Glomerular visceral epithelial cell (primary cell): ENCODE data around the gene IDI1.
"Not testable (repeated sequence)": the region's sequence is repeated elsewhere in the genome, so short reads cannot be mapped to it uniquely, and the experiment has no call there.

Source experiments
- DNase-seq: peaks from one replicate; pipeline ENCODE4 v3.0.0-alpha.2; 2016; ENCODE audit errors: extremely low spot score

IDI1 gene

DNA sequence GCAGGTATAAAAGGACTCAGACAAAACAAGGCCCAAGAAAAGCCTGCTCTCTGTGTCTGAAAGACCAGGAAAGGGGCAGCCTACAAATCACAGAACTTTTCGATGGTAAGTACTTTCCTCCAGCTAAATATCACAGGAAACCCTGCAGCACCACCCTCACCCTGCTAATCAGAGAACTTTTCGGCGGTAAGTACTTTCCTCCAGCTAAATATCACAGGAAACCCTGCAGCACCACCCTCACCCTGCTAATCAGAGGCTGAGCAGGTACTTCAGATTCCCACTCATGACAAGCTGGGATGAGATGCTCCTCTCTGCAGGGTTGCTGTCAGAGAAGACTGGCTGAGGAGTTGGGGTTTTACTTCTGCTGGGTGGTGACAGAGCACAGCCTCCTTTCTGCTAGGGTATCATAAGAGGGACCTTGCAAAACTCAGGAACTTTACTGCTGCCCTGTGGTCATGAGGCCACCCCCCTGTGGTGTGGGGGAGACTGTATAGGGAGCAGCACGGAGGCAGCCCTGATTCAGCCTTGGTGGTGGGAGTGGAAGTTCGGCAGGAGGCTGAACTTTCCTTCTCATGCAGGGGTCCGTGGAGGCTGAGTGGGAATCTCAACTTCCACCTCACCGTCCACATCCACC, 14.4 kb upstream of the IDI1 start:
- DNase-seq: no peak

DNA sequence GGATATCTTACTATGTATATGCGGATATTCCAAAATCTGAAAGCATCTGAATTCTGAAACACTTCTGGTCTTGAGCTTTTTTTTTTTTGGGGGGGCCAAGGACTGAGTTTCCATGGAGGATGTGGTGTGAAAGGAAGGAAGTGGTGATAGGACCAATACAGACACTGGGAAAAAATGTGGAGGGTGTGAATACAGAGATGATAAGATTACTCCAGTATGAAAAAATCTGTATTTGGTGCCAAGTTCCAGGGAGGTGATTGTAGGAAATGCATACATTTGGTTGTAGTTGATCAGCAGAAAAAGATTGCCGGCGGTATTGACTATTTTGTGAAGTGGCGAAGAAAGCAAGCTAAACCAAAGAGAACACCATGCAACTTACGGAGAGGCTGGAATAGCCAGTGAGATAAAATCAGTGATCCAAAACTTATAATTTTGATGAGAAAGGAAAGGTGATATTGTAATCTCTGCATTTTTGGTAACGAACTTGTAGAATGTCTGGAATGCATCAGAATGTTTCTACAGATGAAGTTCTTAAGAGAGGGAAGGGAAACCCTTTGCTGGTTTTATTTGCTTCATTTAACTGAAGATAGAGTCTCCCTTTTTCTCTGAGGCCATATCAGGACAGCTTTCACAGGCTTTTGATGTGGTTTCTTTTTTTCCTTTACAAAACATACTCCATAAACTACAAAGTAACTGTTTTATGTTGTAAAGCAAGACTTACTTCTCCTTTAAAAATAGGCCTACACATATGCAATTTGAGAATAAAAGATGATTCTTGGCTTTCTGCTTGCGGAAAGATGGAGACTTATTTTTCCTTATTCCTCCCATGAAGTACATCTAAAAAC, 13.2 kb upstream of the IDI1 start:
- no peak for DNase-seq

DNA sequence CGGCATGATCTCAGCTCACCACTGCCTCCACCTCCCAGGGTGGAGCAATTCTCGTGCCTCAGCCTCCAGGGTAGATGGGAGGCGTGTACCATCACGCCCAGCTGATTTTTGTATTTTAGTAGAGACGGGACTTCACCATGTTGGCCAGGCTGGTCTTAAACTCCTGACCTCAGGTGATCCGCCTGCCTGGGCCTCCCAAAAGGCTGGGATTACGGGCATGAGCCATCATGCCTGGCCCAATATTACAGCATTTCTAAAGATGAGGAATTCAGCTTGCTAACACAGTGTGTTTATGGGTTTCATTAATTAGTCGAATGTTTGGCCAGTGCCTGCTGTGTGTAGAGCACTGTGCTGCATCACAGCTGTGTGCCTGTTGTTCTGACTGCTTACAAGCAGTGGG, 11.0 kb upstream of the IDI1 start:
- DNase-seq: no peak

DNA sequence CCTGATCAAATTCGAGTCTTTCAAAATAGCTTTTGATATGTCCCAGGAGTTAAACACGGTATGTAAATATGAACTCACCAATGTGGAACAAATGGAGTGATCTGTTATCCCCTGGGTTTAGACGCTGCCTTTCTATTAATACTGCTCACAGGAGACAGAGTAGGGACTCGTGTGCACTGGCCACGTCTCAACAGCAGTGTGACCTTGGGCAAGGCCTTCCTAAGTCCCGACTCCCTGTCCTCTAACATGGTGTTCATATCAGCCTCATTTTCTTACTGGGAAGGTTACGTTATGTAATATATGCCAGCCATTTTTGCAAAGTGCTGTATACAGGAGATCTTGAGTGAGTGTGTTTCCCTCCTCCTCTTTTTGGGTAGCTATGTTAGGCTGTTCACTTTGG, 9.1 kb upstream of the IDI1 start:
- no peak for DNase-seq

DNA sequence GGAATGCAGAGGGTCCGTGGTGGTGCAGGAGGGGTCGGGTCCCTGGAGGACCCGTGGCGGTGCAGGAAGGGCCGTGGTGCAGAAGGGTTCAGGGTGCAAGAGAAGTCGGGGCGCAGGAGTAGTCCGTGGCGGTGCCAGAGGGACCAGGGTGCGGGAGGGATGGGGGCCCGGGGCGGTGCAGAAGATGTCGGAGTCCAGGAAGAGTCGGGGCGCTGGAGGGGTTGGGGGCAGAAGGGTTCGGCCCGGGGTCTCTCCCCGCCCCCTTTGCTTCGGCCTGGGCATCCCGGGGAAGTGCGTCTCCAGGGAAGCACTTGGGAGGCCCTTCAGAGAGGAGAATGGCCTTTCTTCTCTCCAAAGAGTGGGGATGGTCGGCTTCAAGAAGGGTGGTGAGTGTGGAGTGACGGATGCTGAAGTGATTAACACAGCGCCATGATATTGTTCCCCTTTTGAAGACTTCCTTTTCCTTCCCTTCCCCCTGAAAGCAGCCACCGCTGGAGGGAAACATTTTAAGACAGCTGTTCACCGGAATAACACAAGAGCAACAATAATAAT, 8.3 kb upstream of the IDI1 start:
- DNase-seq: no peak

DNA sequence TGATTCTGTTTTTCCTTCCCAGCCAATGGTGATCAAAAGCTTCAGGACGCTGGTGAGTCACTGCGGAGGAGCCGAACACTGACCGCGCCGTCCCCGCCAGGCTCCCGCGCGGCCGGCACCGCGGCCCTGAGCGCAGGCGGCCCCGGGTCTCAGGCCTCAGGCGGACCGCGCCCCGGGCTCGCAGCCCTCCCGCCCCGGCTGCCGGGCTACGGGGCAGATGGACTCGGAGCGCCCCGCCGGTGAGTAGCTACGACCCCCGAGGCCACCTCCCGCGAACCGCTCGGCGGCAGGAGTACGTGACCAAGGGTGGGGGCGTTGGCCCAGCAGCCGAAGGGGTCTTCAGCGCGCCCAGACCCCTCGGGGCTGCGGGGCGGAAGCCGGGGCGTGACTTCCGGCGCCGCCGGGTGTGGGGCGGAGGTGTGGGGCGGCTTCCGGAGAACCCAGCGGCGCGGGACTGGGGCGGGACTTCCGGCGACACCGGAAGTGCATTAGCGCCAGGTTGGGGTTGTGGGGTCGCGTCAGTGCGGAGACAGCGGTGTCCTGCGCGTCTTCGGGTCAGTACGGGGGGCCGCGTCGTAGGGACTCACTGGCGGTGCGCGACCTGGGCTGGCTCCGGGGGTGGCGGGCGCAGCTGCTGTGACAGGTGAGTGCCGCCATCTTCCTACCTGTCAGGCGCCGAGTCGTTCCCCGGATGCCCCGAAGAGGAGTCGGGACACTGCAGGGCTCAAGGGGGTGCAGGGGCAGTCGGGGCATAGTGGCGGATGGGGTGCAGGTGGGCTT, 7.6 kb upstream of the IDI1 start, which contains the start of gene WDR37:
WDR37 (plus strand) TSS at position 60 of the 780 bp plus-strand sequence. CDS start 15,771 bp downstream, outside the sequence.
- DNase-seq: peak; percentile 80

DNA sequence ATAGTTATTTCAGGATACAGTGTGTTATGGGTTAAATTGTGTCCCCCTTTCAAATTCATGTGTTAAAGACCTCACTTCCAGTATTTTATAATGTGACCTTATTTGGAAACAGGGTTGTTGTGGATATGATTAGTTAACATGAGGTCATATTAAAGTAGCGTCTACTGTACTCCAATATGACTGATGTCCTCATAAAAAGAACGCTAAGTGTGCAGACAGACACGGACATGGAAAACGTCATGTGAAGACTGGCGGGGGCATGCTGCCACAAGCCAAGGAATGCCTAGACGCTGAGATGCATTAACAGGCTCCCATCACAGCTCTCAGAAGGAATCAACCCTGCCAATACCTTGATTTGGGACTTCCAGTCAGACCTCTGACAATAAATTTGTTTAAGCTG, 5.8 kb upstream of the IDI1 start:
- no peak for DNase-seq

DNA sequence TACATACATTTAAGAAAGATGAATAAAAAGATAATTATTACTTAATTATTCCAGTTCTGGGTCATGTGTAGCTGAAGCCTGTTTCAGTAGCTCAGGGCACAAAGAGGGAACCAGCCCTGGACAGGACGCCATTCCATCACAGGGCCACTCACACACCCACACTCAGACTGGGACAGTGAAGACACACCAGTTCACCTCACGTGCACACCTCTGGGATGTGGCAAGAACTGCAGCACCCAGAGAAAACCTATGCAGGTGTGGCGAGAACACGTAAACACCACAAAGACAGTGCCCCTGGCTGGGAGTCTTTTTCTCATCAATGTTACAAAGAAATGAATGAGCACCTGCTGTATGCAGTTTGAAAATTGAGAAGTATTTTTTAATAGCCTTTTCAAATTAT, 1.6 kb upstream of the IDI1 start:
- DNase-seq: no peak

DNA sequence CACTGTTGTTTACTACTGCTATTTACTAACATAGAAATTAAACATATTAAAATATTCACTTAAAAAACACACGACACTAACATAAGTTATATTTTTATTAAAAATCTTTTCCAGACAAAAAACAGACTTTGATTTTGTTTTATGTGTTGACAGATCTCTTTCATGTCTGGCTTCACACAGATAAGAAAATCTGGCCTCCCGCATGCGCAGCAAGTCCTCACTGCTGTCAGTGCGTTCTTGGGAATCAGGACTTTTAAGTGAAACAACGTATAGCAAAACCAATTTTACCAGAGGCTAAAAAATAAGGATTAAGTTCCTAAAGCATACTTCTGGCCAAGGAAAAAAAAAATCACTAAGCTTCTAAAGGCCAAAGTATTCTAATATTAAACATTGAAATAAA, 1.2 kb upstream of the IDI1 start:
- no peak for DNase-seq

DNA sequence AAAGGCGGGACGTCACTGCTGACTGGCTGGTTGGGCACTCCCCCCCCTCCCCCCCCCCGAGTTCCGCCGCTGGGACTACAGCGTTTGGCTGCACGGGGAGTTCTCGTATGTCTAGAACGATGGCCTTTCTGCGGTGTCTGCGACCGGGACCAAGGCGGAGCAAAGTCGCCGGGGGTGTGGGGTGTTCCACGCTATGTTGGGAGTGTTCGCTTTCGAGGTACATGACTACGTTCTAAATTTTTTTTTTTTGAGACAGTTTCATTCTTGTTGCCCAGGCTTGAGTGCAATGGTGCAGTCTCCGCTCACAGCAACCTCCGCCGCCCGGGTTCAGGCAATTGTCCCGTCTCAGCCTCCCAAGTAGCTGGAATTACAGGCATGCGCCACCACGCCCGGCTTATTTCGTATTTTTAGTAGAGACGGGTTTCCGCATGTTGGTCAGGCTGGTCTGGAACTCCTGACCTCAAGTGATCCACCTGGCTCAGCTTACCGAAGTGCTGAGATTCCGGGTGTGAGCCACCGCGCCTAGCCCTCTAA, 573 bp upstream of the IDI1 start:
- no peak for DNase-seq

DNA sequence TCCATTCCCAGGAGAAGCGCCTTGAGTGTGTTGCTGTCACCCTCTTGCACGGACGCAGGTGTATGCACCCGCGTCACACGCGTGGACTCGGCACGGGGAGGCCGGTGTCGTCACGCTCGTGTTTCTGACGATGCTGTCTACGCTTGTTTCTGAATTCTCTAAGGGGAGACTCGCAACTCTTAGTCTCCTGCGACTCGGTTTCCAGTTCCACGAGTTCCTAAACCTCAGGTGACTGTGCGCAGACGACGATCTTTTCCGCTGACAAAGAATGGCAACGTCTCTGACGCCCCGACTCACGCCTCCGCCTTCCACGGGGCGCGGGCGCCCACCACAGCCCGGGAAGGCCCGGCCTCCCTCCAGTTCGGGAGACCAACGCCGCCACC, 579 bp downstream of the IDI1 start:
- no peak for DNase-seq

DNA sequence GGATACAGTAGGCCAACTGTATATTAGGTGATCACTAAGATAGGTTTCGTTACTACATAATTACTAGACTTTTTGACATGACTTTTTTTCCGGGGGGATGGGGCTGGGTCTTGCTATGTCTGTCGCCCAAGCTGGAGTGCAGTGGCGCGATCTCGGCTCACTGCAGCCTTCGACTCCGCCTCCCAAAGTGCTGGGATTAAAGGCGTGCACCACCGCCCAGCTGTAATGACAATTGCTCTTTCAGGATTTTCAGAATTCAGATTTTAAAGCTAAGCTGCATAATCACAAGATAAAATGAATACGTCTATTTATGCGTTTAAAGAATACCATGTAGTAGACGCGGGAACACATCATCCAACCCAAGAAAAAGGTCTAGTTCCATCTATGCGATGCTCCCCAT, 982 bp downstream of the IDI1 start:
- DNase-seq: no peak

DNA sequence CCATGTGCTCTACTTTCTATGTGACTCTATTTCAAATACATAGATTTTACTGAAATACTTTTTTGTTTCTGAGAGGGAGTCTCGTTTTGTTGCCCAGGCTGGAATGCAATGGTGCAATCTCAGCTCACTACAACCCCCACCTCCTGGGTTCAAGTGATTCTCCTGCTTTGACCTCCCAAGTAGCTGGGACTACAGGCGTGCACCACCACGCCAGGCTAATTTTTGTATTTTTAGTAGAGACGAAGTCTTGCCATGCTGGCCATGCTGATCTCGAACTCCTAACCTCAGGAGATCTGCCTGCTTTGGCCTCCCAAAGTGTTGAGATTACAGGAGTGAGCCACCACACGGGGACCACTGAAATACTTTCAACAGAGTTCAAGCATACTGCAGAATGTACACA, 3.5 kb downstream of the IDI1 start:
- no peak for DNase-seq

DNA sequence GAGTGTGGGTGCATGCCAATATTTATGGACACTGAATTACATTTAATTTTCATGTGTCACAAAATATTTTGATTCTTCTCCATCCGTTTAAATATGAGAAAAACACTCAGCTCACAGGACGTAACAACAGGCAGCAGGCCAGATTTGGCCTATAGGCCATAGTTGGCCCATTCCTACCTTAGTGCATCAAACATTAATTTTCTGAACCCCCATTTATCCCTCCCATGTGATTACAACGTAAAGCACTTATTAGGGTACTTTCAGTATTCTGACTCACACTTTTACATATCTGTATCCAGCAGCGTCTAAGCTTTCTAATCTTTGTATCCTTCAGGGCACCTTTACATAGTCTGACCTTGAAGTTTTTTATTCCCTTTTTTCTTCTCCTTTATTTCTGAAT, 4.0 kb downstream of the IDI1 start:
- no peak for DNase-seq

DNA sequence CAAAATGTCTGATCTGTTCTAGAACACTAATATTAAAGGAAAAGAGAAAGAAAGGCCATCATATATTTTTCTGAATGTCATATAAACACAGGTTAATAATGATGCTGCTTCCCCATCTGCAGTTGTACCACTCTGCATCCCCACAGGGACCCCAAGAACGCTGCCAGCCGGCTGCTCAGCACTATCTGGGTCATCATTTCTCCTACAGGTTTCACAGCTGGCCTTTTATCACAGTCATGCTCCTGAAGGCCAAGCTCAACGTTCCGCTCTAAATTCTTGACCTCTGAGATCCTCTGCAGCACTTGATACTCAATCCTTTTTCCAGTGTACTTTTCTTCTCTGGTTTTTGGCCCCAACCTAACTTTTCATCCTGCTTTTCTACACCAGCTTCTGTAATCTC, 4.8 kb downstream of the IDI1 start:
- no peak for DNase-seq

DNA sequence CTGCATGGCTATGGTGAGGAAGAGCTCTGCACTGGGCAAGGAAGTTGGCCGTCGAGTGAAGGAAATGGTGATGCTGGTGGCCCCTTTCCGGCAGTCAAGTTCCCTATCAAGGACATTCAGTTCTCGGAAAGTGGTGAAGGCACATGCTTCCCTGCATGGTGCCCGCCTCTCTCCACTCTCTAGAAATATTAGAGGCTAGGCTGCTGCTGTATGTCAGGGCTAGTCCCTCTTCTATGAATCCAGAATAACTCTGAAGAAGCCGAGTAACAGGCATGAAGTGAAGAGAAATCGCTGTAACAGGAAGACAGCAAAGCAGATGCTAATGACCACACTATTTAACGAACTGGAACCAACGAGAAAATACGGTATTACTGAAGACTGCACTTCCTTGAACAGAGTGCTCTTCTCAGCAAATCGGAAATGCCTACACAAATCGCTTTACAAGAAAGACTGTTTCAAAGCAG, 5.4 kb downstream of the IDI1 start:
- no peak for DNase-seq

DNA sequence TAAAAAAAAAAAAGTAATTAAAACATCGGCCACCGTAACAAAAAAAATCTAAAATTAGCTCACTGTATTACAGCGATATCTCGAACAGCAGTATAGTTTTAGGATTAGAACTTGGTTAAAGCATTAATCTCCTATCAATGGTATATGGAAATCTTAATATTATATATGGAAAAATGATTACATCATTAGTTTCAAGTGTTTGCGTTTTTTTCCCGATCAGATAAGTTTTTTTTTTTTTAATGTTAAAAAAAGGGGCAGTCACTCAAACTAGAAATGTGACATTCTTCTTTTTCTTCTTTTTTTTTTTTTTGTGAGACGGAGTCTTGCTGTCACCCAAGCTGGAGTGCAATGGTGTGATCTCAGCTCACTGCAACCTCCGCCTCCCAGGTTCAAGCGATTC, 7.4 kb downstream of the IDI1 start:
- DNase-seq: no peak

DNA sequence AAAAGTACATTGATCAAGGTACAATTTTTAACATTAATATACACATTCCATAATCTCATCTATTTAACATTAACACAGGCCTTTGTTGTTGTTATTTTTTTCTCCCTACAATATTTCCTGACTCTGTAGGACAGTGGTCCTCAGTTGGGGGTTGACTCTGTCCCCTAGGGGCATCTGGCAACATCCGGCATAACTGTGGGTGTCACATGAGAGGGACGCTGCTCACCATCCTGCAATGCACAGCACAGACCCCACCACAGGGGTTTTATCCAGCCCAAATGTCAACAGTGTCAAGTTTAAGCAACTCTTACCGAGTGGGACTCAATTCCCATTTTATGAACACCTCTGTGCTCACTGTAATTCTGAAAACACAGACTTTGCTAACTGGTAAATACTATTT, 8.8 kb downstream of the IDI1 start:
- DNase-seq: no peak

DNA sequence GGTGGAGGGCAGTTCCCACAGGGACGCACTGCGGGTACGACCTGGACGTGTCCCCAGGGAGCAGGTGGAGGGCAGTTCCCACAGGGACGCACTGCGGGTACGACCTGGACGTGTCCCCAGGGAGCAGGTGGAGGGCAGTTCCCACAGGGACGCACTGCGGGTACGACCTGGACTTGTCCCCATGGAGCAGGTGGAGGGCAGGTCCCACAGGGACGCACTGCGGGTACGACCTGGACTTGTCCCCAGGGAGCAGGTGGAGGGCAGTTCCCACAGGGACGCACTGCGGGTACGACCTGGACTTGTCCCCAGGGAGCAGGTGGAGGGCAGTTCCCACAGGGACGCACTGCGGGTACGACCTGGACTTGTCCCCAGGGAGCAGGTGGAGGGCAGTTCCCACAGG, 10.2 kb downstream of the IDI1 start:
- not testable (repeated sequence) for DNase-seq

DNA sequence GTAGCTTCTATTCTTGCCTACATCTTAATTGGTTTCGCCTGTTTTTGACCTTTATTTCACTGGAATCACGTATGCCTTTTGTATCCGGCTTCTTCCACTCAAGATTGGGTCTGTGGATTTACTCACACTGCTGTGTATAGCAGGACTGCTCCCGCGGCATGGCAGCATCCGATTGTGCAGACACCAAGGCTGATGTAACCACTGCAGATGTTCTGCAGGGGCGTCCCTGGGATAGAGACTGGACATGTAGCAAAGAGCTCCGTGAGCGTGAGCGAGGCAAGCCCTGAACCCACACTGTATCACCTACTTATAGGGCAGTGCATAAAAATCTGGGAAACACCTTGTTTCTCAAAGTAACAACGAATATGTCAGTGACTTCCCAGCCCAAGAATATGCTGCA, 11.8 kb downstream of the IDI1 start:
- no peak for DNase-seq

DNA sequence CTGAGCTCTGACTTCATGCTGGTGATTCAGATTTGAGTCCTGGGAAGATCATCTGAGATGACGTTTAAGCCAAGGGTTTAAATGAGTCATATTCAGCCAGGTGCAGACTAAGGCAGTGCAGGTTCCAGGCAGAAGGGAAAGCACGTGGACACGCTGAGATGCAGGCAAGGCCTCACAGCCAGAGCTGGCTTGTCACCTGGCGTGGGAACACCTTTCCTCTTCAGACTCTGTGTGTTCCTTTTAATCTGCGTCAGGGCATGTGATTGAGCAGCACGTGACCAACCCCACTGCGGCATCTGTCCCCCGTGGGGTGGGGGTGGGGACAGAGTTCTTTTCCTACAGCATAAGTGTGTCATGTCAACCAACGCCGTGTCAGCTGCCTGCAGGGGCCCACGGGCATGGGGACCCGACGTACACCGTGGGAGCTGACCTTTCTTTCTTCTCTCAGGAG, 12.6 kb downstream of the IDI1 start:
- peak; percentile 79 for DNase-seq

DNA sequence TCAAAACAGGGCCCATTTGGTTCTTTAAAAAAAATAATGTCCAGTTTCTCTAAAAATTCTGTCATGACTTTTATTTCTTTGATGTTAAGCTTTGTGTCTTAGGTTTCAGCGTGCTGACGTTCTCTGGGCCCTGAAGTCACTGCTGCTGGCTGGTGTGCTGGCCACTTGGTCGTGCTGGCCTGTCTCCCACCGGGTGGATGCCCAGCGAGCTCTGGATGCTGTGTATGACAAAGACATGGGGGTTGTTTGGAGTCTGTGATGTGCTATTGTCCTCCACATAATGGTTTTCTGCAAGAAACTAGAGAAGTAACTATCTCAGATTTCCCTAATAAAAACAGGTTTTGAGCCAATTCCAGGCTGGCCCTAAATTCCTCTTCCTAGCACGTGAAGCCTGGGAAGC, 13.7 kb downstream of the IDI1 start:
- no peak for DNase-seq
